HG02763 (cell line): Measurements from ENCODE around the gene TAC3.
A peak's percentile ranks its signal among the peaks of the same experiment; 100 is the strongest.
"Not testable (repeated sequence)": the region's sequence is repeated elsewhere in the genome, so short reads cannot be mapped to it uniquely, and the experiment has no call there.

Experiments
- ATAC-seq: cut with Tn5 transposase; IDR thresholded peaks from one replicate; pipeline ENCODE4 v1.9.1; 2021; ENCODE audit warnings: mild to moderate bottlenecking, moderate library complexity; ENCODE audit not compliant: unreplicated experiment

The TAC3 gene

DNA sequence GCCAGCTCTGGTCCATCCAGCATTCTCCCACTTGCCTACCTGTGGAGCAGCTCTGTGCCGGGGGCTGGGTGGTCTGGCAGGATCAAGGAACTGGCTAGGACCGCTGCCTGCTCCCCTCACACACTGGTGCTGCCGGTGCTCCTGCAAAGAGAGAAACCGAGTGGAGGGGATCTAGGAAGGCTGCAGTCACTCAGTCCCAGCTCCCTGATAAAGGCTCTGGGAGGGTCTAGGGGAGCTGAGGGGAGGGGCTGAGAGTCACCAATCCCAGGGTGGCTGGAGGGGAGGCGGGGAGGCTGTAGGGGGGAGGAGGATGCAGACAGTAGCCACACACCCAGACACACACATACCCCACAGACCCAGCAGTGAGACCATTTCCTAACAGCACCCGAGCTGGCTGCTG is at the start of gene TAC3:
TAC3 (minus strand) TSS at position 182 of the 400 bp plus-strand sequence. CDS start 732 bp downstream, outside the sequence.
- no peak for ATAC-seq

DNA sequence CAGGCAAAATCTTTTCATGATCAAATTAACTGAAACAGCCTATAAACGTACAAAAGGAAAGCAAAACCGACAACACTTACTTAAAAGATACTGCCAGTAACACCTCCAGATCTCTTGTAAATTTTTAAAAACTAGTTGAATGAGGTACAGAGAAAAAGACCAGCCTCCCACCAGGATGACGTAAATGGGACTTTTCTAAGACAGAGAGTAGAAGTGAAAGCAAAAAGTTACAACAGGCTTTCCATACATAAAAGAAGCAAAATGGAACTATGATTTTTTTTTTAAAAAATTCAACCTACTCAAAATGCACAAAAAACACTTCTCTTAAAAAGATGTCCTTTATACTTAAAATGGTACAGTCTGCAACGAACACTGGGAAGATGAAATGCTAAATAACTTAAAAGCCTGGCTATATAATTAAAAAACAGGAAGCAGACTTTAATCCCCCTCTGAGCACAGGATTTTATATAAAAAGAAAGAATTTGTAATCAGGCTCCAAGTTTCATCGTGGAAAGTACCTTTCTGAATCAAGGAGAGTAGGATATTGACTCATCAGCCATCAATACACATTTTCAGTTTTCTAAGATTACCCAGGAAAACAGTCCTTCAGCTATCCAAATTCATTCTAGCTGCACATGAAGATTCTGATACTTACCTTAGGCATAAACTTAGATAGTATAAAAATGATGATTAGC is 47.8 kb upstream of the TAC3 start:
- ATAC-seq, result peak; percentile 74

DNA sequence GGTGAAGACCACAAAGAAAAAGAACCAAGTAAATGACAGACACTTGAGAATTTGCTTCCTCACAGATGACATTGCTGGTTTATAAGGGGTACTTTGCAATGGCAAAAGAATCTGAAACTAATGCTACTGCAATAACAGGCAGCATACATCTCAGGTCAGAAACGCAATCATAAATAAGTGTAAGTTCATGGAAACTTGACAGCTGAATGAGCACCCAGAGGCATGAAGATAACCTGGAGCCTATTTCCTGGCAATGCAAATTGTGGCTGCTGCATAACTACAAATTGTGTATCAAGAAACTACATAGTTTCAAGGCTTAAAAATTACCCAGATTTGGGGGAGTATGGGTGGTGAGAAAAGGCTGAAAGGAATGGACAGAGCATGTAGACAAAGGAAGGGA is 42.1 kb upstream of the TAC3 start:
- ATAC-seq, result peak; percentile 68

DNA sequence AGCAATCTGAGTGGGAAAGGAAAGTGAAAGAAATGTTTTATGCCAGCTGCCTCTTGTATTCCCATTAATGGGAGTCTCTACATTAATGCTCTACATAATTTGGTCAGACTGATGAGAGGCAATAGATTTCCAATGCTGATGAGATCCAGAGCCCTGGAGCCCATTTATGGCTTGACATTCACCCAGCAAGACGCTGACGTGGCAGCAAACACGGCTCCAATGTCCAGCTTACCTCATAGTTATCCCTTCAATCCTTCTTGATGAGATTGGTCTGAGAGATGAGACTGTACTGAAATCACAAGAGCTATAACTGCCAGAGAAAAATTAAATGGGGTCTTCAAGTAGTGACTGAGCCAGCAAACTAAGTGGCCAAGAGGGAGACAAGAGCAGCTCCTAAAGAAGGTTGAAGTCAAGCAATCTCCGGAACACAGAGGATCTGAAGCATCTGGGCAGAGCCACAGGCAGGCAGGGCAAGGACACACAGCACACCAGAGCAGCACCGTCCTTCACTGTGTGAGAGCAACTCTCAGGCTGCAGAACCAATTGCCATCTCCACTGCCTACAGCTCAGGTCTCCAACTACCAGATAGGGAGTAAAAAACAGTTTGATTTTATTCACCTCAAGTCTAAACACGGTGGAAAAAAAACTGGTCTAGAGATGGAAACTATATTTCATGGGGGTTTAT is 40.9 kb upstream of the TAC3 start:
- ATAC-seq, result no peak

DNA sequence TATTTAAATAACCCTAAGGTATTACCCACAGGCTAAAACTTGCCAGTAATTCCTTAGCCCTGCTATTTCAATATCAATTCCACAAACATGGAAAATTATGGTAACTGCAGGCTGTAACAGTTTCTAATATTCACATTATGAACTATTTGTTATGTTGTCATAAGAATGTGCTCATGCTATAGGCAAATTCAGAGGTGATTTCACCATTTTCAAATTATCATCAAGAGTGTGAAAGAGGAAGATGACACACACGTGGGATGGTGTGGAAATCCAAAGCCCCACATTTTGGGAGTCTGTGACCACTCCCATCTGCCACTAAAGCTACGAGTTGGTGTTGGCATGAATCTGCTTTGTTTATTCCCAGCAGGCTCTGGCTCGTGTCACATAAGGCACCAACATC is 39.5 kb upstream of the TAC3 start:
- ATAC-seq, result no peak

DNA sequence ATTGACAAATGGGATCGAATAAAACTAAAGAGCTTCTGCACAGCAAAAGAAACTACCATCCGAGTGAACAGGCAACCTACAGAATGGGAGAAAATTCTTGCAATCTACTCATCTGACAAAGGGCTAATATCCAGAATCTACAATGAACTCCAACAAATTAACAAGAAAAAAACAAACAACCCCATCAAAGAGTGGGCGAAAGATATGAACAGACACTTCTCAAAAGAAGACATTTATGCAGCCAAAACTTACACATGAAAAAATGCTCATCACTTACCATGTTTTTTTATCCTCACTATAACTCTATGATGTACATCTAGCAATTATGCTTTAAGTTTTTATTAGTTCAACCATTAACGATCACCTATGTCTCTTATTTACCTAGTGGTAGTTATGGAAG is 37.6 kb upstream of the TAC3 start:
- not testable (repeated sequence) for ATAC-seq

DNA sequence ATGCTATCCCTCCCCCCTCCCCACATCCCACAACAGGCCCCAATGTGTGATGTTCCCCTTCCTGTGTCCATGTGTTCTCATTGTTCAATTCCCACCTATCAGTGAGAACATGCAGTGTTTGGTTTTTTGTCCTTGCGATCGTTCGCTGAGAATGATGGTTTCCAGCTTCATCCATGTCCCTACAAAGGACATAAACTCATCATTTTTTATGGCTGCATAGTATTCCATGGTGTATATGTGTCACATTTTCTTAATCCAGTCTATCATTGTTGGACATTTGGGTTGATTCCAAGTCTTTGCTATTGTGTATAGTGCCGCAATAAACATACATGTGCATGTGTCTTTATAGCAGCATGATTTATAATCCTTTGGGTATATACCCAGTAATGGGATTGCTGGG is 36.8 kb upstream of the TAC3 start:
- not testable (repeated sequence) for ATAC-seq

DNA sequence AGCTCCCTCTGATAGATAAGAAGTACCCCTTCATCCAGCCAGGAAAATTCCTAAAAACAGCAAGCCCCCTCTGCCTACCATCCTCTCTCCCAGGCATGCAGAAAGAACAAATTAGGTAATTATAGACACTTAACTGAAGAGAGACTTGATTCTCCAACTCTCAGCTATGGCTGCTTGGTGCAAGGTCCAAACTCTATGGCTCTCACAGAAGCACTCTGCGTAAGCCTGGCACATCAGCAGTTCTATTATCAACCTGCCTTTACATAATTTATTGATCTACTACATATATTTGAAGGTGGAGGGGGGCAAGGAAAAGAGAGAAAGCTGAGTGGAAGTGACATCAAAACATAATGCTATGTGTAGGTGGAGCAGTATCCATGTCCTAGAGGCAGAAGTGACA is 34.7 kb upstream of the TAC3 start:
- ATAC-seq, result no peak

DNA sequence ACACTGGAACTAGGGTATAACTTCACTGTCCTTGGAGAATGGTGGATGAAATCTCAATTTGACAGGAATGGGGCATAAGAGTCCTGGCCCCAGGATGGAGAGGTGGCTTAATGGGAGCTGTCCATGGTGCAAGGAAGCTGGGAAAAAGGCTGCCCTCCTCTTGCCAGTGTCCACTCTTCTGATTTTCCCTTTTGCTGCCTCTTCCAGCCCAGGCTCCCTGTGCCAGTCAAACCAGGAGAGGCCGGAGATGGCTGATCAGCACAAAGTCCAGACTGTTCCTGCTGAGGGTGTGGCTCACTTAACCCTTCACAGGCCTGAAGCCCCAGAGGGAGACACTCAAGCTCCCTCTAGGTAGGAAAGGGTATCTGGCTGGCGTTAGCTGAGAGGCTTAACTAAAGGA is 33.6 kb upstream of the TAC3 start, which contains the start of gene MYO1A:
MYO1A (minus strand) TSS at position 240 of the 400 bp plus-strand sequence. CDS start 1,806 bp downstream, outside the sequence.
- no peak for ATAC-seq

DNA sequence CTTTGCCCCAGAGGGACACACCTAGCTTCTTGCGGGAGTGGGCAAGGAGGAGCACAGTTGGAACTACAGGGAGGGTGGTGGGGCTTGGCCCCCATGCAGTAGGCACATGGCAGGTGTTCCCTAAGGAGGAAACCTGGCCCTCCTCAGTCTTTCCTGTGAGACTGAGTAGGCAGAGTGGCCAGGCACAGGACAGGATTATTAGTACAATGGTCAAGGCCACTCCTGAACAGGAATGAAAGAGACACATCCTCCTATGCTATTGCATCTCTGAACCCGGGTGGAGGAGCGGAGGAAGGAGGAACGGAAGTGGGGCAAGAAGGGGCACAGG is 32.8 kb upstream of the TAC3 start:
- ATAC-seq, result no peak

DNA sequence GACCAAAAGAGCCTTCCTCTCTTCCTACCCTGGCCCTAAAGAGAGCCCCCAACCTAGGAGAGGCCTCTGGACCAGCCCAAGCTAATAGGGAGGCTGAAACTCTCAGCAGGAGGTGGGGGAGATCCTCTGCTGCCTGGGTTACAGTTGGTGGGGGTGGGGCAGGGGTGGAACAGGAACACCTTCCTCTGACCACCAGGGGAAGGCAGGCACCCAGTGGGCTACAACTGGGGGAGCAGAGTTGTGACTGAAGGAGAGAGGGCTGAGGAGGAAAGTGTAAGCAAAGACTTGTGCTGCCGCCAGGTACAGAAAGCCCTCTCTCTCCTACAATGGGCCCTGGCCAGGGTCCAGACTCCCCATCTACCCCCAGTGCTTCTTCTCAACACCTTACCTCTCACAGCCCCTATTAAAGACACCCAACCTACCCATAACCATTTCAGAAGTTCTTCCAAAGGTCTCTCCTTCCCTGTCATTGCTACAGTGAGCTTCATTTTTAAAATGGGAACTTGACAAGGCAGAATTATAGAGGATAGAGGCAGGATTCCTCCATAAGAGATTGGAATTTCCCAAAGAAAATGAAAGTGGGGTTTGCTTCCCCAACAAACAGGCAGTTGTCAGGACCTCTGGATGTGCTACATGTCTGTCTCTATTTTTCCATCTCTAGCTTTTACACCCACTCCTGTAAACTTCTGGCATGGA is 32.2 kb upstream of the TAC3 start:
- no peak for ATAC-seq

DNA sequence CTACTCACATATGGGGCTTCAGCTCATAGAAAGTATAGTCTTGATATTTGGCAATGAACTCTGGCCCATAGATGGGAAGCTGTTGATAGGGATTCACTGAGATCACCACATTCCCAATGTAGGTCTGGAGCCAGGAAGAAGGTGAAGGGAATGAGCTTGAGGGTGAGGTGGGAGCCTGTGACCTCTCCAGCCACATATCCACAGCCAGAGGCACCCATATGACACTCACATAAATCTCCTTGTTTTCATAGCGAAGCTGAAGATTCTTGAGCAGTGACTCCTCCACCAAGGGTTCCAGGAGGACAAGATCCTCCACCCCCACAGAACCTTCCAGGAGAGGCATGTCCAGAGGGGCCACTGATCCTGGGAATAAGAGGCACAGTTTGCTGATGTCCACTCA is 31.7 kb upstream of the TAC3 start:
- ATAC-seq, result no peak

DNA sequence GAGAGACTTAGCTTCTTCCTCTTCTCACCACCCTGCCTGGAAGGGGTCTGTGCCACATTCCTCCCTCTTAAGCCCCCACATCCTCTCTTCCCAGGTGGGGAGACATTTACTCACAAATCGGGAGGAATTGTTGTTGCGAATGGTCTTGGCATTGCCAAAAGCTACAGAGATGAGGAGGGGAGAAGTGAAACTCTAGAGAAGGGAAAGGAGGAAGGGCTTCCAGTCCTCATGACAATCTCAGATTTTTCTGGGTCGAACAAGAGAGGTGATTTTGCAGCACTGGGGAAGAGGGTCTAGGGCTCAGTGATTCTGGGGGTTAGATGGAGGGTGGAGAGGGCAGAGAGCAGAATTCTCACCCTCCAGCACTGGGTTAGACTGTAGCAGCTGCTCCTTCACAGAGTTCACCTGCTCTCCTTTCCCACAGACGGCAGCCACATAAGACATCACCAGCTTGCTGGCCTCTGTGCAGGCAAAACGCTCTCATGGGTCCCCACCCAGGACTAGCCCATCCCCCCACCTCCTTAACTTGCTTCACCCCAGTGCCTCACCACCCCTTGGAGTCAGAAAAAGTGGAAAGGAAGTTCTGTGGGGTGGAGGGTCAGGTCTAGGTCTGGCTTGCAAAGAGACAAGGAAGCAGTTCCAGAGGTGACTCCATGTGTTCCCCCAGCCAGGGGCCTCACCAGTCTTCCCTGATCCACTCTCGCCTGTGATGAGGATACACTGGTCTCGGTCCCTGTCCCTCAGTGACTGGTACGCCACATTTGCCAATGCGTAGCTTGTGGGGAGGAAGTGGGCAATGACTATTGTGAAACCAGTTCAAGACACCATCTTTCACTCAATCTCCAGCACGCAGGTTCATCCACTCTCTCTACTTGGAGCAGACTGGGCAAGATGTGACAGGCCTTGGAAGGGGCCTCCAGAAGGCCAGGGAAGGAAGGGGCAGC is 30.9 kb upstream of the TAC3 start:
- no peak for ATAC-seq

DNA sequence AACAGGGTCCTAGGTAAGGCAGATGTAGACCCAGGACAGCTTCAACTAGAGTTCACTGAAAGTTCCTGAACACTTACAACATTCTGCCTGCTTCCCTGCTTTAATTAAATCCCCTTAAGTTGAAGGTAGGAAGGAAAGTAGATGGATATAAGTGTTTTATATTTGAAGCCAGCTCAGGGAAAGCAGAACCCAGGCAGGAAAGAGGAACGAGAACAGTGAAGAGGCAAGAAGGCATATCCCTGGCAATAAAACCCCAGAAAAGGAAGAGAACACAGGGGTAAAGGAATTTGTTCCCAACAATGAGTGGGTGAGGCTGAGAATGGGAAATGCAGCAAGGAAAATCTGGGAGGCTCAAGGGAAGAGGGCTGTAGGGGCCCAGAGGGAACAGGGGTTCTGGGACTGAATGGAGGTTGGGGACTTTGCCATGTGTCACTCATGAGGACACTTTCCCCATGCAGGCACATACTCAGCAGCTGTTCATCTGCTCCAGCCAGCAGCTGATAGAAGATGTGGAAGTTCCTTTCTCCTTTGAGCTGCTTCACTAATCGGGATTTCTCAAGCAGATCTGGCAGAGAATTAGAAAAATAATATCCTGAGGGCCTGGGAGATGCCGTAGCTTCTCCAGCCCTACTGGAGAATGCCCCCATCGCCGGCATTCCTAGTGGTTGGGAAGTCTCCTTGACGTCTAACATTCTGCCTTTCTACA is 29.9 kb upstream of the TAC3 start:
- ATAC-seq, result no peak

DNA sequence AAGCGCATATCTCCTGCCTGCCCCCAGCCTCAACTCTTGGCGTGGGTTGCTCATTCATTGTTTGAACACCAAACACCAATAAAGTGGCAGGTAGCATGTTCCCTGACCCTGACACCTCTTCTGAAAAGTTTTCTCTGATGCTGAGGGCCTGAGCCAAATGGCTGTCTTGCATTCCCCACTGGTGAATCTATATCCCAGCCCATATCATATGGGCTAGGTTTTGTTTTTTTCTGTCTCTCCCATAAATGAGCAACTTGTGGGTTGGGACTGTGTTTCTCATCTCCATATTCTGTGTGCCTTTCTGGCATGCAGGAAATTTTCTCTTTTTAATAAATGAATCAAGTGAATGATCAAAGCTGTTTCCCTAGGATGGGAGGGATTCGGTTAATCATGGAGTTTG is 28.6 kb upstream of the TAC3 start:
- ATAC-seq, result no peak

DNA sequence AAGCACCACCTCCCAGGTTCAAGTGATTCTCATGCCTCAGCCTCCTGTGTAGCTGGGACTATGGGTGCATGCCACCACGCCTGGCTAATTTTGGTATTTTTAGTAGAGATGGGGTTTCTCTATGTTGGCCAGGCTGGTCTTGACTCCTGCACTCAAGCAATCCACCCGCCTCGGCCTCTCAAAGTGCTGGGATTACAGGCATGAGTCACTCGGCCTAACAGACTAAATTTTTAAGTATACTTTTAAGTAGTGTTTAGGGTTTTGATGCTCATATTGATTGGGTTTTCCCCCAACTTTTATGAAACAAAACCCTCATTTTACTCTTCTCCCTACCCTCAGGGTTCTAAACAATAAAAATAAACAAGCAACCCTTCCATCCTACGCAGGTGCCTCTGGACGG is 28.1 kb upstream of the TAC3 start:
- no peak for ATAC-seq

DNA sequence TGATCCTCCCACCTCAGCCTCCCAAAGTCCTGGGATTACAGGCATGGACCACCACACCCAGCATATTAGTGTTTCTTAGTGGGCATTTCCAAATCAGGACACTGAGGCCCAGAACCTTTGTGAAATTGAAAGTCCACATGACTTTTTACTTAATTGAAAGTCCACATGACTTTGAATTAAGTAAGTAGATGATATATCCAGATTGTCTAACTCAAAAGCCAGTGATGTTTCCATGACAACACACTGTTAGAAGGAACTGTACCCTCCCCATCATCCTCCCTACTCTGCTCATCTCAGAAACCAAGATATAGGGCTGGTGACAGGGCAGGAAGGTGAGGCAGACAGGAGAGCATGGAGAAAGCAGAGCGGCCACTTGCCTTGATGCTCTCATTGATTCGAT is 26.4 kb upstream of the TAC3 start:
- ATAC-seq, result no peak

DNA sequence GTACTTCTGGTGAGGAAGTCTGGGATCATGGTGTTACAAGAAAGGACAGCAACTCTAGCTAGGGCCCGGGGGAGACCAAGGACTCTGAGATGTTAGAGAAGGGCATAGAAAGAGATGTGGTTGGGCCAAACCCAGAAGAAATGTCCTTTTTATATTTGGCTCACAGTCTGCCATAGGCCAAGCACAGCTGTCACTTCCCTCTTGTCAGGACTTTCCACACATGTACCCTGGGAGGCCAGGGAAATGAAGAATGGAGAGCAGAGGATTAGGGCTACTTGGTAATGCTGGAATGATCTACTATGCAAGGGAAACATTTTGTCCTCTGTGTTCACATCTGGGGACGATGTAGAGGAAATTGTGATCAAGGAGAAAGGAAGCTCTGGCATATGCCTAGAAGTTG is 24.4 kb upstream of the TAC3 start:
- no peak for ATAC-seq

DNA sequence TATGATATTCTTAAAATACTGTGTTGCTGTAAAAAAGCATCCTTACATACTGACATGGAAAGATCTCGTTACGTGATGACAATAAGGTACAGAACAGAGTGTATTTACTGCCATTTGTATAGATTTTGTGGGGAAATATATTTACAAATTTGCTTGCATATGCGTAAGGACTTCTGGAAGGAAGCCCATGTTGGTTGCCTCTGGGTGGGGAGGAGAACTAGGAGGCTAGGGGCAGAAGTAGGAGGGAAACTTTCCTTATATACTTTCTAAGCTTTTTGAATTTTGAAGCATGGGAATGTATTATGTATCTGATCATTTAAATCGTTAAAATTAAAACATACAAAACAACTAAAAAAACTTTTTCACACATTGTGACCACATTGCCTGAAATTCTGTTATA is 23.9 kb upstream of the TAC3 start:
- no peak for ATAC-seq

DNA sequence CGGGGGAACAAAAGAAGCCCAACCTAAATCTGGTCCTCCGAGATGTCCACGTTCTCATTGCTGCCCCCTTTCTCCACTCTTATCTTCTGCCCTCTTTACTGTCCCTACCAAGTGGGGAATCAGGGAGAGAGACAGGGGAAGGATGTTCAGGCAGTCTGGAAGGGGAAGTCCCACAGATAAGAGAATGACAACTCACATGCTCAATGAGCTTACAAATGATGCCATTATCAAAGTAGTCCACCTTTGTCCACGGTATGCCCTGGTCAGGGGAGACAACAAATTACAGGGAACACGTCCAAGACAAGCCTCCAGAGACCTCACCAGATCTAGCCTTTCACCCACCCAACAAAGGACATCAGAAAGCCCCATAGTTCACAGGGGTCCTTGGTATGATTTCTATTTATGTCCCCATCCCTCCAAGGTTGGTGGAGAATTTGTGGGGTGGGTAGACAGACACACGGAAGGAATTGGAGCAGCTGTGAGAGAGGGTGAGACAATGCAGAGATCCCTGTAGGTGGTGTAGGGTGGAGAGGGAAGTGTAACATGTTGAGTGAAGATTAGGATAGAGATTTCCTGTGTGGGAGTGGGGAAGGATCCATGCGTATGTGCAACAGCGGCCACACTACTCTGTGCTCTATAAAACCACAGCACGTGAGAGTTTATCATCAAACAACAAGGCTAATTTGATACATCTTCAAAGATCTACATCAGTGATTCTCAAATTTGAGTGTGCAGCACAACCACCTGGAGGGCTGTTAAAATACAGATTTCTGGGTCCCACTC is 22.9 kb upstream of the TAC3 start:
- no peak for ATAC-seq
